NCI-H526 (cell line): ENCODE results near the gene TYK2.
A peak's percentile ranks its signal among the peaks of the same experiment; 100 is the strongest.
"Not testable (repeated sequence)": the region's sequence is repeated elsewhere in the genome, so short reads cannot be mapped to it uniquely, and the experiment has no call there.

ENCODE experiments used
- DNase-seq, 2 experiments: peaks; one replicate each; lab custom pipeline; 2025; lab: John Stamatoyannopoulos, UW

The TYK2 gene

GRCh38 chr19:10380313-10381102, at the start of gene TYK2:
Gene TYK2, minus strand, starts transcription at chr19:10380572. Its CDS starts 2,166 bp downstream, at chr19:10378406.
- peak; percentile 93 to 96 for DNase-seq

- no peak for DNase-seq
Observed at GRCh38 chr19:10428996-10429381, 48.6 kb upstream of the TYK2 start.

GRCh38 chr19:10427169-10427568, 46.8 kb upstream of the TYK2 start:
- DNase-seq, result no peak

- DNase-seq, result peak in 1 of 2 experiments; percentile 62
Observed at GRCh38 chr19:10424011-10424637, 43.8 kb upstream of the TYK2 start.

- no peak for DNase-seq
Observed at GRCh38 chr19:10422846-10423245, 42.5 kb upstream of the TYK2 start.

GRCh38 chr19:10422046-10422461, 41.7 kb upstream of the TYK2 start:
- DNase-seq, result no peak

GRCh38 chr19:10421240-10422045, 41.1 kb upstream of the TYK2 start:
- DNase-seq, result no peak

GRCh38 chr19:10420444-10421239, 40.3 kb upstream of the TYK2 start, which contains the start of gene PDE4A:
Gene PDE4A, plus strand, starts transcription at chr19:10420538. Its CDS starts 227 bp downstream, at chr19:10420765.
- DNase-seq, result peak in 1 of 2 experiments; percentile 20

GRCh38 chr19:10419646-10420443, 39.5 kb upstream of the TYK2 start:
- peak in 1 of 2 experiments; percentile 51 for DNase-seq

GRCh38 chr19:10419200-10419645, 38.9 kb upstream of the TYK2 start:
- DNase-seq, result no peak

GRCh38 chr19:10418485-10419199, 38.3 kb upstream of the TYK2 start:
- DNase-seq, result no peak

- no peak for DNase-seq
Observed at GRCh38 chr19:10418235-10418484, 37.8 kb upstream of the TYK2 start.

GRCh38 chr19:10417541-10418234, 37.3 kb upstream of the TYK2 start:
- peak in 1 of 2 experiments; percentile 50 for DNase-seq

GRCh38 chr19:10416380-10417257, 36.2 kb upstream of the TYK2 start:
- peak; percentile 49 to 86 for DNase-seq

GRCh38 chr19:10416083-10416379, 35.7 kb upstream of the TYK2 start:
- DNase-seq, result no peak

GRCh38 chr19:10412257-10412977, 32.0 kb upstream of the TYK2 start:
- DNase-seq, result no peak

- DNase-seq, result not testable (repeated sequence)
Observed at GRCh38 chr19:10411224-10411623, 30.9 kb upstream of the TYK2 start.
